ENCODE measurements around the gene CNDP2.
"Not testable (repeated sequence)": the region's sequence is repeated elsewhere in the genome, so short reads cannot be mapped to it uniquely, and the experiment has no call there.

The CNDP2 gene

DNA sequence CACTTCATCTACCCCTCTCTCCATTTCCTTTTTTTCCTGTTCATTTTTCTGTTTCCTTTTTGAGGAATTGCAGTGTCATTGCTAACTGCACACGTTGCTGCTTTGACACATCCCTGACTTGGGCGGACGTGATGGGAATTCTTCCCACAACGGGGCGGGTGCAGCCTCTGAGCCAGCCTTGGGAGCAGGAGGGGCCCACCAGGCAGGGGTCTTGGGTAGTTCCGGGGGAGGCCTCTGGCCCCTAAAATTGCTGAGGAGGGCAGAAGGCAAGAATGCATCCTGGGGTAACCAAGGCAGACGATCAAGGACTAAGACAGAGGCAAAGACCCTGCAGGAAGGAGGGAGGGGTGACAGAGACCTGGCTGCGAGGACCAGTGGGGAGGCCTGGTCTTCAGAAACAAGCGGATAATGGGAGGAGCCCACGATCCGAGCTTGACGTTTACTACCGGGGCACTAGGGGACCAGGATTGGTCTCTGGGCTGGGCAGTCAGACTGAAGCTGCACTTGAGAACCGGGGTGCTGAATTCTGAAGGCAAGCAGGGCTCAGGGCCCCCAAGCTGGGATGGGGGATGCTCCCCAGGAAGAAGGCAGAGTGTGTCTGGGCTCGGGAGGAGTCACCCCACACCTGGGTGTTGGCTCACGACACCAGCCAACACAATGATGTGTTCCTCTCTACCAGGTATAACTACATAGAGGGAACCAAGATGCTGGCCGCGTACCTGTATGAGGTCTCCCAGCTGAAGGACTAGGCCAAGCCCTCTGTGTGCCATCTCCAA, 23.3 kb downstream of the CNDP2 start:
- DNase-seq: no peak

DNA sequence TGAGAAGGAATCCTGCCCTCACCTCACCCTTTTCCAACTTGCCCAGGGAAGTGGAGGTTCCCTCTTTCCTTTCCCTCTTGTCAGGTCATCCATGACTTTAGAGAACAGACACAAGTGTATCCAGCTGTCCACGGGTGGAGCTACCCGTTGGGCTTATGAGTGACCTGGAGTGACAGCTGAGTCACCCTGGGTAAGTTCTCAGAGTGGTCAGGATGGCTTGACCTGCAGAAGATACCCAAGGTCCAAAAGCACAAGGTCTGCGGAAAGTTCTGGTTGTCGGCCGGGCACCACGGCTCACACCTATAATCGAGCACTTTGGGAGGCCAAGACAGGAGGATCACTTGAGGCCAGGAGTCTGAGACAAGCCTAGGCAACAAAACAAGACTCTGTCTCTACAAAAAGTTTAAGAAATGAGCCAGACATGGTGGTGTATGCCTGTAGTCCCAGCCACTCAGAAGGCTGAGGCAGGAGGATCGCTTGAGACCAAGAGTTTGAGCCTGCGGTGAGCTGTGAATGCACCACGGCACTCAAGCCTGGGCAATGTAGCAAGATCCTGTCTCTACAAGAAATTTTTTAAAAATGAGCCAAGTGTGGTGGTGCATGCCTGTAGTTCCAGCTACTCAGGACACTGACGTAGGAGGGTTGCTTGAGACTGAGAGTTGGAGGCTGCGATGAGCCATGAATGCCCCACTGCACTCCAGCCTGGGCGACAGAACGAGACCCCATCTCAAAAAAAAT, 24.1 kb downstream of the CNDP2 start:
- no peak for DNase-seq

DNA sequence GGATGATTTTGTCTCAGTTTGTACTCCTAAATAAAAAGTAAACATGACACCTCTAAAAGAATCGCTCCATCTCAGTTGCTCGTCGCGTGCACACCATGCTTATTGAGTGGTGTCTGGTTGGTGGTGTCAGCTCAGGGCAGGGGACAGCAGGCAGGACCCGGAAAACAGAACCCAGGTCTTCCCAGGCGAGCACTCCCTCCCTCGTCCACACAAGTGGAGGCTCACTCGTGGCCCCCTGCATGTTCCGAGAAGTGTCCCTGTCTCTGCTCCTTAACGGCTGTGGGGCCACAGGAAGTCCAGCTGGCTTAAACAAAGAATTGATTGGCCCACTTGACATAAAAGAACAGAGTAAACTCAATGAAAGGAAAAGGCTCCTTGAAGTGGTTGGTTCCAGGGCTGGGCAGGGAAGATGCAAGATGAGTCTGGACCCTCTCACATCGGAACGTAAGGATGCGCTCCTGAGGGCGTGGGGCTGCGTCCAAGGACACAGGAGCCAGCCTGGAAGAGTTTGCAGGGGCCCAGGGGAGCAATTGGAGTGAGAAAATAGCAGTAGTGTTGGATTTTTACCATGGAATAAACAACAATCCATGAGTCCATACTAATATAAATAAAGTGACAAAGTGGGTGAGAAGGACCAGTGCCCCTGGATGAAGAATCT, 25.0 kb downstream of the CNDP2 start:
- no peak for DNase-seq

DNA sequence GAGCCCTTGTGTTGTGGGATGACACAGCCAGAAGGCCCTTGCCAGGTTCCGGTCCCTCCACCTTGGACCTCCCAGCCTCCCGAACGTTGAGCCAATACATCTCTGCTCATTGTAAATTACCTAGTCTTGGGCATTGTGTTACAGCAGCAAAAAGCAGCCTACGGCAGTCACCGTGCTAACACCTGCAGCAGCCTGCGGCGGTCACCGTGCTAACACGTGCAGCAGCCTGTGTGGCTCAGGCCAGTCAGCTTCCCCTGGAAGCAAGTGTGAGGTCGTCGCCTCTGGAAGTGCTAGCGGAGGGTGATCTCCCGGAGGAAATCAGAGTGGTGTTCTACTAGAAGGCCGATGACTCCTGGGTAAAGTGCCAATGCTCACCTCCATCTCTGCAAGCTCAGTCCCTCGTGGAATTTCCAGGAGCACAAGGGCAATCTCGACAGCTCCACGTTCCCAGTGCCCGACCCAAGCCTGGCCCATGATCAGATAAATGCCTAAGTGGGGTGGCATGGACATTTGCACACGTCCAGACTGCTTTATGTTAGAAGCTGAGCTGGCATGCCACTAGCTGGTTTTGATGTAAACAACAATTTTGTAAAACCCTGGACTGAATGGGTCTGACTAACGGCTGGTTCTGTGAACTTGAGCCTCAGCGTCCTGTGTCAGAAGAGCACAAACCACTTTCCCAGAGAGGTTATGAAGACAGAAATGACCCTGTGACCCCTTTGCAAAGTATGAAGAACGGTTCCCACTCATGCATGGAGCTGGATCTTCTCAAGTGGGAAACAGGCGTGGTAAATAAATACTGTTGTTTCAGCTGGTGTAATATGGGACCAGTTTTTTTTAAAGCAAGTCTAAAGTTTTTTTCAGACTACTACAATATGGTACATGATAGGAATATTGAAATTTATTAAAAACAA, 26.7 kb downstream of the CNDP2 start:
- DNase-seq: no peak

DNA sequence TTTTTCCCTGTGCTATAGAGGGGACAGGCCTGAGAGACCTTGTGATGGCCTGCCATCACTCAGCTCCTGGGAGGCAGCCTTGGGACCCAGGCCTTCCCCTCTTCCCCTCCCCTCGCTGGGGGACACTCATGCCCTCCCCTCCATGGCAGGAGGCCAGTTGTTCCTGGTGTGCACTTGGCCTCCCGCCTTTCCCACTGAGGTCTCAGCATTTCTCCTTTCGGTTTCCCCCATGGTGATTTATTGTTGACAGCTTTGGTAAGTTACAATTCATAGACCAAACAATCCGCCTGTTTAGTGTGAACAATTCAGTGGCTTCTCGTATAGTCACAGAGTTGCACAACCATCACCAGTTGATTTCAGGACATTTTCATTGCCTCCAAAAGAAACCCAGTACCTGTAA, 27.9 kb downstream of the CNDP2 start:
- DNase-seq: no peak

- DNase-seq: not testable (repeated sequence)
Observed at GRCh38 chr18:74524915-74525314, 28.8 kb downstream of the CNDP2 start.

DNA sequence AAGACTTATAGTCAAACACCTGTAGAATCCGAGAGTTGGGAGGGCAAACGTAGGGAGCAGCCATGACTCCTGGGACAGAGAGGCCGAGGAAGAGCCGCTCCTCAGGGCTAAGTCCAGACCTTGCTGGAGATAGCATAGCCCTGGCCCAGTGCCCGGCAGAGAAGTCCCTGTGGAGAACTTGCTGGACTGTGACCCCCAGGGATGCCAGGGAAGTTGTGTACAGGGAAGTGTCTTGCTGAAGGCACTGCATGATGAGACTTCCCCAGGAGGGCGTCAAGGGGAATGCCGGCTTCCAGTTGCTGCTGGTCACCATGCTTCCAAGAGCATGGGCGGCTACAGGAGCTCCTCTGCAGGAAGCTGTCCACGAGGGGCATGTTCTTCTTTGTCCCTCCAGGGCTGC, 29.6 kb downstream of the CNDP2 start:
- DNase-seq: no peak

DNA sequence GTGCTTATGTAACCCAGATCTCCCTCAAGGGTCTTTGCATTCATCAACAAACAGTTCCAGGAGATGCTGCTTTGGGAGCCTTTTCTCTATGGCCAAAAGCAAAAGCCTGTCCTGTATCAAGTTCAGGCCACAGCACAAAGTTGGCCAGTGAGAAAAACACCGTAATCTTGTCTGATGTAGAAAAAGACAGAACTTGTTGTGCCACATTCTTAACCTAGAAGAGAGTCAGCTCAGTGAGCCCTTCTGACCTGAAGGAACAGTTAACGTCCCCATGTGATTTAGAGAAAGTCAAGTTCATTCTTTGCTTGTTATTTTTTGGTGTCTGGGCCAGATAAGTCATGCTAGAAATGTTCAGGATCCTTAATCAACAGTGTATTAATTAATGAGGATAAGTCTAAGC, 30.3 kb downstream of the CNDP2 start:
- no peak for DNase-seq

GRCh38 chr18:74528478-74528877, 32.3 kb downstream of the CNDP2 start:
- DNase-seq: no peak

GRCh38 chr18:74528913-74529312, 32.8 kb downstream of the CNDP2 start:
- DNase-seq: no peak

DNA sequence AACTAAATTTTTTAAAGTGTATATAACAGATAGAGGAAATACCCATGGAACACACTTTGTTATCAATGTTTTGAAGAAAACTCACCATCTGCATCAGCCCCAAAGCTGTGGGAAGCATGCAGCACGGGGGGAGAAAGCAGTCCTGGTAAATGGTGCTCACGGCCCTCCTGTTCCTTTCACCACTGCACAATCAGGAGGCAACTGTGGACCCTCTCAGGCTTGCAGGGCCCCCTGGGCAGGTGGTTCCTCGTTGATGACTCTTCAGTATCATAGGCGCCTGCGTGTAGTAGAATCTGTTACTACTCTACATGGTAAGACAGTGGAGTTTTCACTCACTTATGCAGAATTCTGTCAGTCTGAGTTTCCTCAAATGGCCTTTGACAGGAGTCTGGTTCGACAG, 33.2 kb downstream of the CNDP2 start:
- DNase-seq: no peak

GRCh38 chr18:74529811-74530583, 33.8 kb downstream of the CNDP2 start:
- DNase-seq: no peak

DNA sequence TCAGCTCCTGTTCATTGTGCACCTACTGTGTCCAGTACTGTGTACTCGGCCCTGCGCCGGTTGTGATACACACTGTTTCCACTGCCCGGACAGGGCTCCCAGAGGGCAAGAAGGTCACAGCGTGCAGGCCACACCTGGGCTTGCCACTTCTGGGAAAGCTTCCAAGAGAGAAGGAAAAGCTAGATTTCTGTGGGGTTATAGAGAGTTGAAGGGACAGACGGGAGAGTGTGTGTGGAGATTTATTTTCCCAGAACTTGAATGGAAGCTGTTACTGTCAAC, 34.4 kb downstream of the CNDP2 start:
- DNase-seq: no peak

DNA sequence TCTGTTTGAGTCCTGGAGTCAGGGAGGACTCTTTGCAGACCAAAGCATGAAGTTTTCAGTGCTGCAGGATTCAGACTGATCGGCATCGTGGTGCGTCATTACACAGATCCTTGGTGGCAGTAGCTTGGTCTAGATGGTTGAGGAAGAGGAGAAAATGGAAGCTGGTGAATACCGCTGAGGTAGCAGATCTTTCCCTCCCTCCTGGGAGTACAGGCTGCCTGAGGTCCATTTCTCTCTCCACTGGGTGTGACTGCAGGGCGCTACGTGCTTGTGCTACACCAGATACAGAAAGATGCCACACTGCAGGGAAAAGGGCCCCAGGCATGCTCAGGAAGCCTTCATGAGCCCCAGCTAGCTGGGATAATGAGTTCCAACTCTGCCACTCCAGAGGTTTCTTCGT, 34.9 kb downstream of the CNDP2 start:
- no peak for DNase-seq

- DNase-seq: no peak
Observed at GRCh38 chr18:74532511-74533025, 36.4 kb downstream of the CNDP2 start.

DNA sequence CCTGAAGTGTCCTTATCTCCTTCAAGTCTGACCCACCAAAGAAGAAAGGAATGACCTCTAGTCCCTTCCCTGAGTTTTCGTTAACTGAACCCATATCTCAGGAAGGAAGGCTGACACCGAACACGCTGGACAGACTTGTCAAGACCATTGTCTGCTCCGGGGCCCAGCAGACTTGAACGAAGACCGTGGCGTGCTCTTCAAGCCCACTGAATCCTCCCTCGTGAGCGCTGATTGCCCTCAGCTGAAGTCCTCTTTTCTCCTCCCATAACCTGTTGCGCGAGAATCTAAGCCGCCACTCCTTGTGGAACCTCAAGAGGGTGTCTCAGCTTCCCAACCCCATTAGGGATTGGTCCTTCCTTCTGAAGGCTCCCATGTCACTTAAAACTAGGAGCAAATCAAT, 37.5 kb downstream of the CNDP2 start:
- no peak for DNase-seq

DNA sequence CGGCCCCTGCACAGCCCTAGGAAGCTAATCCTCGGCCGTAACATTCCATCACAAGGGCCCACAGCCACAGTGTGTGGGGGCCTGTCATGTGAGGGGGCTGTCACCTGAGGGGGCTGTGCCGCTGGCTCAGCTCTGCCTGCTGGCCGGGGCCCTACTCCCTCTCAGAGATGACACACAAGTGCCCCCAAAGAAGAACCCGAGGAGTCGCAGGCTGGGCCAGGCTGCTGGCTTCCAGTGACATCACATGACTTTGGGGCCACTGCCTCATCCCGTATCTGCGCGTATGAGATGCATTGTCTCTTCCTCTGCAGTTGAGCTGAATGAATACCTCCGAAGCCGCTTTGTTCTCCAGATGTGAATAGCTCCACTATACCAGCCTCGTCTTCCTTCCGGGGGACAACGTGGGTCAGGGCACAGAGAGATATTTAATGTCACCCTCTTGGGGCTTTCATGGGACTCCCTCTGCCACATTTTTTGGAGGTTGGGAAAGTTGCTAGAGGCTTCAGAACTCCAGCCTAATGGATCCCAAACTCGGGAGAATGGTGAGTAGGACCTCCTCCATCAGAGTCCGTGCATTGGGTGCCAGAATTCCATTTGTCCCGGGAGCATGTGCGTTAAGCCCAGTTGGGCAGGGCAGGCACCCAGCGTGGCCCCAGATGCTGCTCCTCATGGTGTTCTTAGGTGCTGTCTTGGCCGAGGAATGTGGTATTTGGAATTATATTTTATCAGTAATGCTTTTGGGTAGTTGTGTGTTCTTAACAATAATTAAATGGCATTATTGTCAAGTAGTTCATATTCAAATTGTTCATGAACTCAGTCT, 38.2 kb downstream of the CNDP2 start, which contains the start of gene CNDP1:
Gene CNDP1 (plus strand): TSS at position 351 of the 820 bp plus-strand sequence. CDS start 168 bp downstream, at position 519.
- DNase-seq: no peak

- DNase-seq: no peak
Observed at GRCh38 chr18:74534981-74535649, 39.0 kb downstream of the CNDP2 start.

DNA sequence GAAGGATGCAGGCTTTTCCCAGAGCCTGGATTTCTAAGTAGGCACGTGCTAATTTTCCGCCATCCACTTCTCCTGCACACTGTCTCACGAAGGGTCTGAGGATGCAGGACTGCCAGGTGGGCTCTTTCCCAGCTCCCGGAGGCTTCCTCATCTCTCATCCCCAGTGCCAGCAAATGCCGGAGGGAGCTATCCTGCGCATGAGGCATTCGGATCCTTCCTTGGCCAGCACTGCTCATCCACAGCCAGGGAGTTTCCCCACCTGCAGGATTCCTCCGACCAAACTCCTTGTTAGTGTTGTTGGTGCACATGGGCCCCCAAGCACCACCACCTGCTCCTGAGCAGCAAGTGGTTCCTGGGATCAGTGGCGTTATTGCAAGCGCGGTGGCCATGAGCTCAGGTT, 43.1 kb downstream of the CNDP2 start:
- no peak for DNase-seq

- no peak for DNase-seq
Observed at GRCh38 chr18:74540652-74541421, 44.7 kb downstream of the CNDP2 start.
